Neutrophil (primary cell): ENCODE results near the gene GCAT.

Source experiments
- H3K27ac ChIP-seq: fragments of 200-600 bp; sonication (generic); 2 replicates; pipeline ENCODE4 v1.5.1; 2016; ENCODE audit warnings: mild to moderate bottlenecking, moderate library complexity
- H3K27me3 ChIP-seq: fragments of 200-600 bp; sonication (generic); 2 replicates; pipeline ENCODE4 v1.6.0; 2016; ENCODE audit warnings: mild to moderate bottlenecking
- H3K36me3 ChIP-seq: fragments of 200-600 bp; sonication (generic); 2 replicates; pipeline ENCODE4 v1.5.1; 2017
- H3K4me1 ChIP-seq, 2 experiments: fragments of 200-600 bp in 1 of 2; sonication (generic) in 1 of 2; 1 replicate in 1 of 2; 2 replicates in 1 of 2; pipeline versions ENCODE4 v1.5.1 to v1.6.1; 2013 to 2016; ENCODE audit warnings: low read depth in 1 of 2, low read length in 1 of 2, mild to moderate bottlenecking in 1 of 2, moderate library complexity in 1 of 2; ENCODE audit not compliant: control insufficient read depth in 1 of 2, insufficient read depth in 1 of 2
- H3K4me3 ChIP-seq, 2 experiments: fragments of 200-600 bp in 1 of 2; sonication (generic) in 1 of 2; 1 replicate in 1 of 2; 2 replicates in 1 of 2; pipeline ENCODE4 v1.5.1; 2013 to 2016; ENCODE audit warnings: low read depth in 1 of 2, low read length in 1 of 2, mild to moderate bottlenecking in 1 of 2, moderate library complexity in 1 of 2
- H3K9me3 ChIP-seq: fragments of 200-600 bp; sonication (generic); 2 replicates; pipeline ENCODE4 v1.5.1; 2016
- TF ChIP-seq, protein P1 (sequence below): fragments of 200-600 bp; sonication (generic); IDR thresholded peaks from 2 replicates; pipeline ENCODE4 v1.5.1; 2016; ENCODE audit warnings: antibody characterized with exemption

GCAT gene

DNA sequence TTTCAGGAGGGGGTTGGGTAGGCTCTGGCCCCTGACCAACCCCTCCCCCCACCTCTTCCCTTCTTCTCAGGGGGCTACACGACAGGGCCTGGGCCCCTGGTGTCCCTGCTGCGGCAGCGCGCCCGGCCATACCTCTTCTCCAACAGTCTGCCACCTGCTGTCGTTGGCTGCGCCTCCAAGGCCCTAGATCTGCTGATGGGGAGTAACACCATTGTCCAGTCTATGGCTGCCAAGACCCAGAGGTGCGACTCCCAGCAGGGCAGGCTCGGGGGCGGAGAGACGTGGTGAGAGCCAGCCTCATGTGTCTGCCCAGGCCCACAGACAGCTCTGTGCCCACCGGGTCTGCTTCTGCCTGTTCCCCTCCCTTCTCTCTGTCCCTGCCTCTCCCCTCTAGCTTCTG is 7.9 kb downstream of the GCAT start:
- TF ChIP-seq, protein P1, sequence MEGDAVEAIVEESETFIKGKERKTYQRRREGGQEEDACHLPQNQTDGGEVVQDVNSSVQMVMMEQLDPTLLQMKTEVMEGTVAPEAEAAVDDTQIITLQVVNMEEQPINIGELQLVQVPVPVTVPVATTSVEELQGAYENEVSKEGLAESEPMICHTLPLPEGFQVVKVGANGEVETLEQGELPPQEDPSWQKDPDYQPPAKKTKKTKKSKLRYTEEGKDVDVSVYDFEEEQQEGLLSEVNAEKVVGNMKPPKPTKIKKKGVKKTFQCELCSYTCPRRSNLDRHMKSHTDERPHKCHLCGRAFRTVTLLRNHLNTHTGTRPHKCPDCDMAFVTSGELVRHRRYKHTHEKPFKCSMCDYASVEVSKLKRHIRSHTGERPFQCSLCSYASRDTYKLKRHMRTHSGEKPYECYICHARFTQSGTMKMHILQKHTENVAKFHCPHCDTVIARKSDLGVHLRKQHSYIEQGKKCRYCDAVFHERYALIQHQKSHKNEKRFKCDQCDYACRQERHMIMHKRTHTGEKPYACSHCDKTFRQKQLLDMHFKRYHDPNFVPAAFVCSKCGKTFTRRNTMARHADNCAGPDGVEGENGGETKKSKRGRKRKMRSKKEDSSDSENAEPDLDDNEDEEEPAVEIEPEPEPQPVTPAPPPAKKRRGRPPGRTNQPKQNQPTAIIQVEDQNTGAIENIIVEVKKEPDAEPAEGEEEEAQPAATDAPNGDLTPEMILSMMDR = no peak
- H3K27me3 ChIP-seq = peaks cover 31% of the 10 kb centered on the region
- H3K36me3 ChIP-seq = no peaks in the 10 kb centered on the region
- no peak overlapping the region for H3K27ac ChIP-seq
- H3K4me1 ChIP-seq = peaks cover 17% of the 10 kb centered on the region in 2 experiments
- no peak overlapping the region for H3K4me3 ChIP-seq
- no peaks in the 10 kb centered on the region for H3K9me3 ChIP-seq

DNA sequence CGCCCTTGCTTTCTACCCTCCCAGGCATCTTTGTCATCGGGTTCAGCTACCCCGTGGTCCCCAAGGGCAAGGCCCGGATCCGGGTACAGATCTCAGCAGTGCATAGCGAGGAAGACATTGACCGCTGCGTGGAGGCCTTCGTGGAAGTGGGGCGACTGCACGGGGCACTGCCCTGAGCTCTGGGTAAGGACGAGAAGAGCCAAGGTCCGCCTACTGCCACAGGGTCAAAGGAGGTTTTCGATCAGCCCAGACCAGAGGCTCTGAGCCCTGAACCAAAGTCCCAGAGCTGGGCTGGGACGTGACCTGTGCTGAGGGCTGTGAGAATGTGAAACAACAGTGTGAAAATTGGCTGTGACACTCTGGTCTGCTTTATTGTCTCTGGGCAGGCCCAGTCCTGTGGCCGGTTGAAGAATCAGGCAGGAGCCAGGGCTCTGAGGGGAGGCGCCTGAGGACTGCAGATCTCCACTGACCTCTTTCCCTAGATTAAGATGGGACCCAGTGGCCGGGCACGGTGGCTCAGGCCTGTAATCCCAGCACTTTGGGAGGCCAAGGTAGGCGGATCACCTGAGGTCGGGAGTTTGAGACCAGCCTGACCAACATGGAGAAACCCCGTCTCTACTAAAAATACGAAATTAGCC is 8.9 kb downstream of the GCAT start:
- no peak overlapping the region for H3K27ac ChIP-seq
- H3K27me3 ChIP-seq = peaks cover 37% of the 10 kb centered on the region
- no peaks in the 10 kb centered on the region for H3K9me3 ChIP-seq
- H3K36me3 ChIP-seq = no peaks in the 10 kb centered on the region
- TF ChIP-seq, protein P1 = no peak
- H3K4me3 ChIP-seq = no peak overlapping the region
- peaks cover 17% of the 10 kb centered on the region in 2 experiments for H3K4me1 ChIP-seq

DNA sequence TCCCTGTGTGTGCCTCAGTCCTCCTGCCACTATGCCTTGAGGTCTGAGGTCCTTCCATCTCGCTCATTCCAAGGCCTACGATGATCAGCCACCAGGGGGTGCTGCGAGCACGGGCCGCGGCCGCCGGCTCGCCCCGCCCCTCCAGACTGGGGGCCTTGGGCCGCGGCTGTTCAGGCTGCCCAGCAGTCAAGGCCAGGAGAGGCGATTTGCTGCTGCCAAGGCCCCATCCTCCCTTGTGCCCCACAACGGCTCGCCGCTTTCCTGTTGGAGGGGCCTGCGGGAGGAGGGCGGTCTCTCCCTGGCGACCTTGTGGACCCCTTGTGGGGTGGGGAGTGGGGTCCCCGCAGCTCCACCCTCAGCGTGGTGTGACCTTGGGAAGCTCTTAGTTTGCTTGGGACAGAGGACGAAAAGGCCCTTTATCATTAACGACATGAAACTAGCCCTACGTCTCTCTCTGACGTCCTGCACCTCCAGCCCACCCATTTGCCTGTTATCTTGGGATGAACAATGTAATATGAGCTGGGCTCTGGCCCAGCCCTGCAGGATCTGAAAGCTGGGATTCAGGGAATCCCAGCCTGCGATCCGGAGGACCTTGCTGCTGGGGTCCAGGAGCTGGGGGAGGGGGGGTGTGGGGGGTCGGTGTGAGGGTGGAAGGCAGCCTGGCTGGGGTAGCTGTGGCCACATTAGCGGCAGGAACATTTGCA is 10.1 kb downstream of the GCAT start:
- Histone ChIP-seq H3K9me3 (no peaks in the 10 kb centered on the region), H3K4me1 (peaks cover 17% of the 10 kb centered on the region in 2 experiments), H3K36me3 (no peaks in the 10 kb centered on the region), H3K4me3 (peak overlapping the region; percentile 23 to 59), H3K27ac (no peak overlapping the region), H3K27me3 (peaks cover 47% of the 10 kb centered on the region)
- TF ChIP-seq, protein P1 = peak; percentile 84

DNA sequence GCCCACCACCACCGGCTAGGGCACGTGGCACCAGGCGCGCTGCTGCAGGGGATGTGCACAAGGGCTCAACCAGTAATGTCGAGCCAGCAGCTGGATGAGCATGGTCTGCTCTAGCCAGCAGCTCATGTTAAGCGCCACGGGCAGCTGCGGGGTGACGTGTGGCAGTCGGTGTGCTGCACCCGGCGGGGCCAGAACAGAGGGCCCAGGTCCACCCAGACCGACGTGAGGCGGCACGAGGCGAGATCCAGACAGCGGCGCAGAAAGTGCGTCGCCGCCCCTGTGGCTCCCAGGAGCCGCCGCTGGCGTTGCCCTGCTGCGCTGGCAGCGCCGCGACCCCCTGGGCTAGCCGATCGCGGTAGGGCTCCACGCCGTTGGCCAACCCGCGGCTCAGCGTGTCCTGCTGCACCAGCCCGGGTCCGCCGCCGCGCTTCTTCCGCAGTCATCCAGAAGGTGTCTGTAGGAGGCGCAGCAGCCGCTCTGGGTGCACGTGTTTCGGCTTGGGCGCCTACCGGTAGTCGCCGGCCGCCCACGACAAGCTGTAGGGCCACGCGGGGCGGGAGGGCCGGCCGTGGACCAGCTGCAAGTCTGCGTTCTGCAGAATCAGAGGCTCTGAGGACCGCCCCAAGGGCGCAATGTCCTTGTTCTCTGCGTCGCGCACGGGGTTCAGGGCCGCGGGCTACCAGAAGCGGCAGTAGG is 10.8 kb downstream of the GCAT start:
- peak overlapping the region; percentile 15 to 59 for H3K4me3 ChIP-seq
- no peaks in the 10 kb centered on the region for H3K9me3 ChIP-seq
- TF ChIP-seq, protein P1 = peak; percentile 26
- H3K36me3 ChIP-seq = no peaks in the 10 kb centered on the region
- H3K27me3 ChIP-seq = peaks cover 54% of the 10 kb centered on the region
- H3K27ac ChIP-seq = no peak overlapping the region
- peaks cover 17% of the 10 kb centered on the region in 2 experiments for H3K4me1 ChIP-seq

DNA sequence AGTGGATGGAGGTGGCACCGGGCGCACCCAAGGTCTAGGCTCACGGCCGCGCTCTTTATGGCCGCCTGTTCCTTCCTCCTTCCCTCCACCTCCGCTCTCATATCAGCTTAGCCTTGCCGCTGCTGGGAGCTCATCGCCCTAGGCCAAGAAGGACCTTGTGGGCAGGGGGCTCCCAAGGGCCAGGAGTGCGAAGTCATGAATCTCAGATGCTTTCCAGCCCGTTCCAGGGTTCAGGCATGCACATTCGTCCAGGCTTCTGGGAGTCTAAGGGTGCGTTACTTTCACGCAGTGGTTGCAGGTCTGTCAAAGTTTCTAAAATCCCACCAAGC is 11.3 kb downstream of the GCAT start:
- no peaks in the 10 kb centered on the region for H3K9me3 ChIP-seq
- no peak overlapping the region for H3K27ac ChIP-seq
- peak overlapping the region in 1 of 2 experiments; percentile 59 for H3K4me3 ChIP-seq
- H3K4me1 ChIP-seq = peaks cover 17 to 18% of the 10 kb centered on the region in 2 experiments
- TF ChIP-seq, protein P1 = no peak
- peaks cover 59% of the 10 kb centered on the region for H3K27me3 ChIP-seq
- H3K36me3 ChIP-seq = no peaks in the 10 kb centered on the region
